ENCODE data around the gene EEIG1.

EEIG1 gene

GRCh38 chr9:127959841-127960409 is 20.9 kb downstream of the EEIG1 start:
- no peak for DNase-seq (ENCODE audit: low spot score)

- DNase-seq (ENCODE audit: low spot score) = no peak
These were observed 21.4 kb downstream of the EEIG1 start for GRCh38 chr9:127959398-127959797.

DNA sequence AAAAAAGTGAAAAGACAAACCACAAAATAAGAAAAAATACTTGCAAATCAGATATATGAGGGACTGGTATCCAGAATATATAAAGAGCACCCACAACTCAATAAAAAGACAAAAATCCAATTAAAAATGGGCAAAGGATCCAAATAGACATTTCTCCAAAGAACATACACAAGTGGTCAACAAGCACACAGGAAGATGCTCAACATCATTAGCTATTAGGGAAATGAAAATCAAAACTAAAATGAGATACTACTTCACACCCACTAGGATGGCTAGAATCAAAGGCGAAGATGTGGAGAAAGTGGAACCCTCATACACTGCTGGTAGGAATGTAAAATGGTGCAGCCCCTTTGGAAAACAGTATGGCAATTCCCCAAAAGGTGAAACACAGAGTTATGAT is 22.1 kb downstream of the EEIG1 start:
- no peak for DNase-seq (ENCODE audit: low spot score)

GRCh38 chr9:127955294-127956015 is 25.3 kb downstream of the EEIG1 start:
- peak; percentile 47 for DNase-seq (ENCODE audit: low spot score)

GRCh38 chr9:127954831-127955293 is 25.9 kb downstream of the EEIG1 start:
- no peak for DNase-seq (ENCODE audit: low spot score)

GRCh38 chr9:127953768-127954505 is 26.9 kb downstream of the EEIG1 start:
- DNase-seq (ENCODE audit: low spot score) = no peak

GRCh38 chr9:127953154-127953553 is 27.6 kb downstream of the EEIG1 start:
- no peak for DNase-seq (ENCODE audit: low spot score)

GRCh38 chr9:127950513-127951289 is 30.1 kb downstream of the EEIG1 start:
- no peak for DNase-seq (ENCODE audit: low spot score)

- DNase-seq (ENCODE audit: low spot score) = no peak
These were observed 30.8 kb downstream of the EEIG1 start for GRCh38 chr9:127949827-127950512.

DNA sequence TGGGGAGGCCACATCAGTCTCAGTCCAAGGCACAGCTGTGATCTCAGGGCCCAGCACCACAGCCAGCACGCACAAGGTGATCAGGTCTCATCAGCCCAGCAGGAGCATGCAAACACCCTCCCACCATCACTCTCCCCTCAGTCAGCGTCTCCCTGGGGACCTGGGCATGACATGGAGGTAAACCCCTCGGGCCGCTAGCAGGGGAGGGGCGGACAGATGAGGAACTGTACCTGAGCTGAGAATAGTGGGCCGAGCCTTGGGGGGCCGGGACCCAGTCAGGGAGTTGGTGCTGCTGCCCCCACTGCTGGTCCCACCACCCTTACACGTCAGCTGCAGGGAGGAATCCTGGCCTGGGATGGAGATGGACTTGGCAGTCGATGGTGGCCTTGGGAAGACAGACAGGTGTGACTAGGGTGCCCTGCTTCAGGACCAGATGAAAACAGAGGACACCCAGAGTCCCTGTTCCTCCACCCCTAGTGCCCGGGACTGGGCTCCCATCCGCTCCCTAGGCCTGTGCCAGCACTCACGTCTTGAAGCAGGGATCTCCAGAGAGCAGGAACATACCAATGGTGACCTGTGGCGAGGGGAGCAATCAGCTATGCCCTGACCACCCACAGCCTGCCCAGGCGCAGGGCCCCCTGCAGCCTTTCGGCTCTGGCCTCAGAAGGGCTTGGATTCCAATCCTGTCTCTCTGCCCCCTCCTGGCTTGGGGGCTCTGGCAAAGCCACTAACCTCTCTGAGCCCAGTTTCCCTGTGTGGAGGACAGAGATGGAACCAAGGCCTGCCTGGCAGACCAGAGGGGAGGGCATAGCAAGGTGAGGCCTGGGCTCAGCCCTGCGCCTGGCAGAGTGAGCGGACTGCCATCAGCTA is 32.7 kb downstream of the EEIG1 start:
- no peak for DNase-seq (ENCODE audit: low spot score)

GRCh38 chr9:127946728-127947127 is 34.1 kb downstream of the EEIG1 start:
- DNase-seq (ENCODE audit: low spot score) = no peak

DNA sequence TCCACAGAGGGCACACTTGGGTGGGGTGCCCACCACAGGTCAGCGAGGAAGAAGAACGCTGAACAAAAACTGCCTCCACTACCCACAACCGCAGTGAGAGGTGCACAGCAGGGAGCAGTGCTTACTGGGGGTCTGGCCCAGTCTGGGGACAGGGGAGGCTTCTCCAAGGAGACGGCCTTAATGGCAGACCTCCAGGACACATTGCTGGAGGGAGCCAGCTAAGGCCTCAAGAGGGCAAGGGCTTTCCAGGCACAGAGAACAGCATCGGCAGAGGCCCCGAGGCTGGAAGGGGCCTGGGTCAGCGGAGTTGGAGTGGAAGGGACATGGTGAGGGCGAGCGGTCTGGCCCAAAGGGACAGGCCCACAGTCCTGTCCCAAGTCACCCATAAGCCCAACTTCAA is 34.8 kb downstream of the EEIG1 start:
- DNase-seq (ENCODE audit: low spot score) = no peak

- DNase-seq (ENCODE audit: low spot score) = no peak
These were observed 35.5 kb downstream of the EEIG1 start for GRCh38 chr9:127945338-127945737.

DNA sequence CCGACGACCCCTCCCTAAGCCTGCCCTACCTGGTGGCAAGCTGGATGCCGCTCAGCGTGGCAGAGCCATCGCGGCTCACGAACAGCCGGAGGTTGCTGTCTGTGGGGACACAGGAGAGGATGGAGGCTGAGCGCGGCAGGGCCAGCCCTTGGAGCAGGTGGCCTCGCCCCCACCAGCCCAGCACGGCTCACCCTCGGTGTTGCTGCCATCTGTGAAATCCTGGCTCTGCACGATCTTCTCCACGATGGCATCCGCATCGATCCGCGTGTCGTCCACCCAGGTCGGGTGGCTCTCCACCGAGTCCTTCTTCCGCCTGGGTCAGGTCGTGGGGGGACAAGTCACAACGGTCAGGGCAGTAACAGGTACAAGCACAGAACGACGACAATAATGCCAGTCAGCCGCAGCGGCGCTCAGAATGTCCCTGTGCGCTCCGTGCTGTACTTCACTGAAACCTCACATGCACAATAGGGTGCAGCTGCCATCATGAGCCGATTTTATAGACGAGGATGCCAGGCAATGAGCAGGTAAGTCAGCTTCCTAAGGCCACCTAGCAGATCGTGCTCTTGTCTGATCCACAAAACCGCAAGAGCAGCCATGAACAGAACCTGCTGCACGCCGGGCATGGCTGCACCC is 36.1 kb downstream of the EEIG1 start:
- DNase-seq (ENCODE audit: low spot score) = no peak

DNA sequence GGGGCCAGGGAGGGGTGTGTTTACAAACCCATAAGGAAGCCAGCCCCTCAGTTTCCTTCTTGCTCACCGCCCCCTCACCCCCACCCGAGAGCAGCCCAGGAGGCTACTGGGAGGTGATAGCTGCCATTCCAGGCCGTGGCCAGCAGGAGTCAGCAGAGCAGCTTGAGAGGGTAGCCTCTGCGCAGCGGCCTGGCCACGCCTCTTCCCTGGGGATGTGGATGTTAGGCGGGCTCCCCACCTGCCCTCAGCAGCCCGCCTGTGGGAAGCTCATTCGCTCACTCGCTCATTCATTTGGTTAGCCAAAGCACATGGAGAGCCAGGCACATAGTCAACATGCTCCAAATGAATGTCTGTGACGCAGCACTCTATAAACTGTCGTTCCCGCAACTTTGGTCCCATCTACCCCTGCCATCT is 37.1 kb downstream of the EEIG1 start:
- peak; percentile 84 for DNase-seq (ENCODE audit: low spot score)

- DNase-seq (ENCODE audit: low spot score) = no peak
These were observed 37.7 kb downstream of the EEIG1 start for GRCh38 chr9:127943011-127943662.

- DNase-seq (ENCODE audit: low spot score) = peak; percentile 76
These were observed 38.4 kb downstream of the EEIG1 start for GRCh38 chr9:127942216-127943010.

- DNase-seq (ENCODE audit: low spot score) = no peak
These were observed 38.9 kb downstream of the EEIG1 start for GRCh38 chr9:127941961-127942215.
